ENCODE measurements around the gene REC8. TPM values are rescaled to one million over a fixed set of nuclear protein-coding genes. Genes with fewer than 3 reads are reported as not detected.
"Not testable (repeated sequence)": the region's sequence is repeated elsewhere in the genome, so short reads cannot be mapped to it uniquely, and the experiment has no call there.

Gene REC8
- total RNA-seq, 4 donors from 2014 or later, result 6.5 to 25.5 (median 16.3) TPM

GRCh38 chr14:24219521-24219920 is 47.6 kb downstream of the REC8 start:
- Histone ChIP-seq H3K36me3 (peaks cover 0 to 16% (median 0%) of the 10 kb centered on the region in 3 donors), H3K9me3 (no peaks in the 10 kb centered on the region), H3K4me1 (peaks cover 0 to 15% (median 7%) of the 10 kb centered on the region in 4 donors), H3K4me3 (no peak overlapping the region), H3K27me3 (no peaks in the 10 kb centered on the region), H3K27ac (no peak overlapping the region)
- WGBS, 2 donors, result 59% methylated on average over 3 of the region's 3 CpGs
- no peak for DNase-seq (ENCODE audit: low spot score in 2 of 2)
- TF ChIP-seq EP300 (IDR thresholded peaks at IDR 0.05) (no peak), POLR2A (IDR thresholded peaks at IDR 0.05) (no peak), CTCF (IDR thresholded peaks at IDR 0.05) (no peak)

- not testable (repeated sequence) for H3K27ac ChIP-seq; H3K4me3 ChIP-seq; H3K9me3 ChIP-seq; DNase-seq (ENCODE audit: low spot score in 2 of 2); H3K4me1 ChIP-seq; H3K27me3 ChIP-seq
- H3K36me3 ChIP-seq, result peaks cover 0 to 12% (median 0%) of the 10 kb centered on the region in 3 donors
- 93 to 96% methylated on average over 4 of the region's 4 CpGs for WGBS, 2 donors
These were observed 51.1 kb downstream of the REC8 start for GRCh38 chr14:24222987-24223386.

- TF ChIP-seq EP300 (IDR thresholded peaks at IDR 0.05) (no peak), CTCF (IDR thresholded peaks at IDR 0.05) (no peak), POLR2A (IDR thresholded peaks at IDR 0.05) (no peak)
- Histone ChIP-seq H3K9me3 (no peaks in the 10 kb centered on the region), H3K4me3 (no peak overlapping the region), H3K27ac (peak overlapping the region in 1 of 4 donors; percentile 13), H3K4me1 (peaks cover 0 to 3% (median 0%) of the 10 kb centered on the region in 4 donors), H3K27me3 (no peaks in the 10 kb centered on the region), H3K36me3 (peaks cover 0 to 15% (median 0%) of the 10 kb centered on the region in 3 donors)
- WGBS, 2 donors, result 73 to 85% methylated on average over 7 of the region's 7 CpGs
- no peak for DNase-seq (ENCODE audit: low spot score in 2 of 2)
These were observed 52.8 kb downstream of the REC8 start for GRCh38 chr14:24224618-24225071.

- Histone ChIP-seq H3K27ac (no peak overlapping the region), H3K4me3 (no peak overlapping the region), H3K27me3 (no peaks in the 10 kb centered on the region), H3K36me3 (peaks cover 0 to 15% (median 0%) of the 10 kb centered on the region in 3 donors), H3K9me3 (no peaks in the 10 kb centered on the region), H3K4me1 (peaks cover 0 to 13% (median 8%) of the 10 kb centered on the region in 4 donors)
- no peak for DNase-seq (ENCODE audit: low spot score in 2 of 2)
- WGBS, 2 donors, result 51 to 57% methylated on average over 1 of the region's 1 CpG
- no peak for TF ChIP-seq POLR2A (IDR thresholded peaks at IDR 0.05)
- TF ChIP-seq EP300 (IDR thresholded peaks at IDR 0.05), result no peak
These were observed 54.6 kb downstream of the REC8 start for GRCh38 chr14:24226473-24226872.

- WGBS, 2 donors, result 30 to 53% methylated on average over 1 of the region's 1 CpG
- peaks cover 0 to 26% (median 20%) of the 10 kb centered on the region in 4 donors for H3K4me1 ChIP-seq
- H3K4me3 ChIP-seq, result no peak overlapping the region
- no peaks in the 10 kb centered on the region for H3K9me3 ChIP-seq
- H3K27me3 ChIP-seq, result no peaks in the 10 kb centered on the region
- peaks cover 0 to 15% (median 0%) of the 10 kb centered on the region in 3 donors for H3K36me3 ChIP-seq
- no peak for DNase-seq (ENCODE audit: low spot score in 2 of 2)
- no peak overlapping the region for H3K27ac ChIP-seq
- TF ChIP-seq POLR2A (IDR thresholded peaks at IDR 0.05), result no peak
- TF ChIP-seq CTCF (IDR thresholded peaks at IDR 0.05), result no peak
- no peak for TF ChIP-seq EP300 (IDR thresholded peaks at IDR 0.05)
These were observed 57.0 kb downstream of the REC8 start for GRCh38 chr14:24228902-24229301.

Small RNA genes within 50 kb of the gene (small RNA-seq; reads per million reads assigned to genes)
- gene AL136295.4, result not detected
- gene CHMP4A, result not detected
- not detected for gene IPO4
- gene IRF9, result not detected
- gene MDP1, result not detected
- gene RNA5SP383, result not detected

Other genes with a start within 250 kb of the REC8 start
- gene DHRS4, start 218.3 kb upstream of the REC8 start, total RNA-seq, result 10 to 100 TPM; 28.8 to 61.5 (median 49.8) TPM
- gene DHRS4L2, start 183.2 kb upstream of the REC8 start, total RNA-seq, result 10 to 100 TPM; 15.3 to 19.6 (median 17.7) TPM
- under 1 TPM in 3 of 4 donors, not detected in 1; 0.42 to 0.60 (median 0.44) TPM for gene CARMIL3, start 120.1 kb upstream of the REC8 start, total RNA-seq
- gene CPNE6, start 100.5 kb upstream of the REC8 start, total RNA-seq, result not detected
- gene PCK2, start 77.8 kb upstream of the REC8 start, total RNA-seq, result 10 to 100 TPM; 28.9 to 49.2 (median 34.3) TPM
- gene DCAF11, start 57.3 kb upstream of the REC8 start, total RNA-seq, result 100 to 1,000 TPM in 2 of 4 donors, 10 to 100 TPM in 2; 68.9 to 126 (median 98.9) TPM
- gene NRL, start 57.1 kb upstream of the REC8 start, total RNA-seq, result 1 to 10 TPM; 4.8 to 7.0 (median 5.9) TPM
- 1 to 10 TPM in 1 of 4 donors, under 1 TPM in 1, not detected in 2; 0.78 to 1.3 TPM for gene FITM1, start 41.4 kb upstream of the REC8 start, total RNA-seq
- 100 to 1,000 TPM in 3 of 4 donors, 10 to 100 TPM in 1; 96.9 to 130 (median 110) TPM for gene PSME1, start 35.9 kb upstream of the REC8 start, total RNA-seq
- gene EMC9, start 30.5 kb upstream of the REC8 start, total RNA-seq, result 10 to 100 TPM in 2 of 4 donors, 1 to 10 TPM in 2; 9.2 to 22.7 (median 14.4) TPM
- gene PSME2, start 25.5 kb upstream of the REC8 start, total RNA-seq, result 10 to 100 TPM; 33.7 to 64.0 (median 51.9) TPM
- 100 to 1,000 TPM in 1 of 4 donors, 10 to 100 TPM in 3; 33.5 to 112 (median 72.9) TPM for gene RNF31, start 24.6 kb upstream of the REC8 start, total RNA-seq
- gene IRF9, start 10.8 kb upstream of the REC8 start, total RNA-seq, result 100 to 1,000 TPM in 1 of 4 donors, 10 to 100 TPM in 3; 55.7 to 106 (median 65.8) TPM
- 10 to 100 TPM; 19.4 to 88.5 (median 26.9) TPM for gene IPO4, start 16.7 kb downstream of the REC8 start, total RNA-seq
- gene TM9SF1, start 23.4 kb downstream of the REC8 start, total RNA-seq, result 10 to 100 TPM; 46.8 to 61.3 (median 54.6) TPM
- gene TSSK4, start 33.6 kb downstream of the REC8 start, total RNA-seq, result not detected
- gene CHMP4A, start 41.4 kb downstream of the REC8 start, total RNA-seq, result 100 to 1,000 TPM in 1 of 4 donors, 10 to 100 TPM in 3; 43.9 to 118 (median 82.1) TPM
- gene MDP1, start 44.0 kb downstream of the REC8 start, total RNA-seq, result 10 to 100 TPM; 16.5 to 48.3 (median 28.9) TPM
- 100 to 1,000 TPM in 2 of 4 donors, 10 to 100 TPM in 2; 68.6 to 109 (median 98.3) TPM for gene NEDD8, start 60.3 kb downstream of the REC8 start, total RNA-seq
- 10 to 100 TPM; 46.5 to 63.4 (median 57.2) TPM for gene GMPR2, start 60.8 kb downstream of the REC8 start, total RNA-seq
- 10 to 100 TPM; 53.9 to 66.4 (median 60.8) TPM for gene TINF2, start 70.5 kb downstream of the REC8 start, total RNA-seq
- 10 to 100 TPM; 13.5 to 53.5 (median 19.4) TPM for gene TGM1, start 91.1 kb downstream of the REC8 start, total RNA-seq
- gene RABGGTA, start 99.5 kb downstream of the REC8 start, total RNA-seq, result 10 to 100 TPM; 36.5 to 68.4 (median 42.9) TPM
- 10 to 100 TPM; 15.7 to 43.5 (median 22.6) TPM for gene DHRS1, start 127.7 kb downstream of the REC8 start, total RNA-seq
- 10 to 100 TPM; 17.0 to 24.9 (median 20.4) TPM for gene NOP9, start 127.8 kb downstream of the REC8 start, total RNA-seq
- 10 to 100 TPM in 3 of 4 donors, 1 to 10 TPM in 1; 9.4 to 34.5 (median 14.2) TPM for gene CIDEB, start 135.9 kb downstream of the REC8 start, total RNA-seq
- gene LTB4R2, start 138.1 kb downstream of the REC8 start, total RNA-seq, result 10 to 100 TPM; 15.5 to 31.5 (median 20.2) TPM
- 10 to 100 TPM in 3 of 4 donors, 1 to 10 TPM in 1; 8.4 to 14.4 (median 11.8) TPM for gene LTB4R, start 139.4 kb downstream of the REC8 start, total RNA-seq
- gene ADCY4, start 163.0 kb downstream of the REC8 start, total RNA-seq, result 10 to 100 TPM; 32.0 to 68.1 (median 53.2) TPM
- 1 to 10 TPM; 4.0 to 9.6 (median 9.0) TPM for gene RIPK3, start 167.9 kb downstream of the REC8 start, total RNA-seq
- gene NFATC4, start 196.1 kb downstream of the REC8 start, total RNA-seq, result 100 to 1,000 TPM in 2 of 4 donors, 10 to 100 TPM in 2; 58.6 to 132 (median 99.1) TPM
- 10 to 100 TPM; 17.4 to 24.7 (median 19.4) TPM for gene NYNRIN, start 226.9 kb downstream of the REC8 start, total RNA-seq

Measured in tibial nerve (tissue), 4 donors.